Stomach (tissue), 9 donors: ENCODE results near the gene RSAD1. TPM values are rescaled to one million over a fixed set of nuclear protein-coding genes. Genes with fewer than 3 reads are reported as not detected.

Experiments used
- DNase-seq, 2 donors: peaks; one replicate each; pipeline versions ENCODE4 v3.0.0 to v3.0.0-alpha.2; 2013 to 2019
- H3K27ac ChIP-seq, 5 donors: fragments of 200-600 bp in 4 of 5; sonication (generic) in 4 of 5; one replicate each; pipeline ENCODE4 v1.5.1; 2013 to 2019; ENCODE audit warnings: mild to moderate bottlenecking in 1 of 5, moderate library complexity in 1 of 5
- H3K27me3 ChIP-seq, 3 donors: fragments of 200-600 bp; sonication (generic); one replicate each; pipeline ENCODE4 v1.5.1; 2017 to 2019; ENCODE audit warnings: mixed run types in 1 of 3
- H3K36me3 ChIP-seq, 4 donors: fragments of 200-600 bp; sonication (generic); 1 replicate in 3 of 4; 2 replicates in 1 of 4; pipeline ENCODE4 v1.5.1; 2016 to 2019
- H3K4me1 ChIP-seq, 4 donors: fragments of 200-600 bp; sonication (generic); one replicate each; pipeline ENCODE4 v1.5.1; 2016 to 2019
- H3K4me3 ChIP-seq, 4 donors: fragments of 200-600 bp; sonication (generic) in 3 of 4; one replicate each; pipeline ENCODE4 v1.5.1; 2016 to 2019; ENCODE audit warnings: mild to moderate bottlenecking in 1 of 4
- H3K9me3 ChIP-seq, 4 donors: fragments of 200-600 bp; sonication (generic); one replicate each; pipeline ENCODE4 v1.5.1; 2016 to 2019
- EP300 ChIP-seq: sonication (generic); formaldehyde crosslinking; IDR thresholded peaks from one replicate; pipeline ENCODE4 v1.6.1; 2017; ENCODE audit warnings: antibody characterized with exemption
- POLR2A ChIP-seq, 4 donors: fragments of 450-650 bp; IDR thresholded peaks; one replicate each; pipeline ENCODE4 v1.6.1; 2016; ENCODE audit warnings: antibody characterized with exemption in 4 of 4, control low read depth in 2 of 4, mild to moderate bottlenecking in 1 of 4, moderate library complexity in 1 of 4
- POLR2AphosphoS5 ChIP-seq, 3 donors: sonication (generic); formaldehyde crosslinking; IDR thresholded peaks; one replicate each; pipeline ENCODE4 v1.6.1; 2016; ENCODE audit warnings: antibody characterized with exemption in 3 of 3
- WGBS, 5 donors: extraction: QIAGEN DNeasy Blood & Tissue Kit in 3 of 5; methylation state at CpG; one replicate each; pipeline versions ENCODE4 v1.1.5 to v1.1.7; 2013 to 2018; 5-methylcytosine and 5-hydroxymethylcytosine counted together
- intact Hi-C: fragments of 100-400 bp; cut with DNase I; formaldehyde crosslinking; loops from one replicate; pipeline ENCODE4 v1.15.1; 2023; ENCODE audit warnings: low total_unique reads
- polyA plus RNA-seq, 3 donors: library from polyadenylated mRNA; stranded (reverse); fragments of 200-250 nt; gene quantifications; one replicate each; pipeline ENCODE4 v1.2.3, GENCODE V29; 2013
- total RNA-seq, 5 donors: library from RNA; depleted of rRNA; stranded (reverse); fragments of >200 nt; gene quantifications; one replicate each; pipeline versions ENCODE4 v1.1.0 to v1.2.3, GENCODE V29; 2014 to 2016
- TF ChIP-seq, protein P1 (sequence below), 7 experiments: fragments of 450-650 bp in 4 of 7; fragments of 200-600 bp in 3 of 7; sonication (generic) in 3 of 7; IDR thresholded peaks; one replicate each; pipeline ENCODE4 v1.5.1; 2016 to 2019; ENCODE audit warnings: antibody characterized with exemption in 7 of 7, control low read depth in 2 of 7, mild to moderate bottlenecking in 1 of 7
- donor health status: healthy with polysubstance abuse.
- donor health status: Bipolar disorder and iron deficiency.
- donor health status: healthy.

The RSAD1 gene
- total and polyA plus RNA-seq, 8 donors = 18.7 to 54.8 (median 26.3) TPM

DNA sequence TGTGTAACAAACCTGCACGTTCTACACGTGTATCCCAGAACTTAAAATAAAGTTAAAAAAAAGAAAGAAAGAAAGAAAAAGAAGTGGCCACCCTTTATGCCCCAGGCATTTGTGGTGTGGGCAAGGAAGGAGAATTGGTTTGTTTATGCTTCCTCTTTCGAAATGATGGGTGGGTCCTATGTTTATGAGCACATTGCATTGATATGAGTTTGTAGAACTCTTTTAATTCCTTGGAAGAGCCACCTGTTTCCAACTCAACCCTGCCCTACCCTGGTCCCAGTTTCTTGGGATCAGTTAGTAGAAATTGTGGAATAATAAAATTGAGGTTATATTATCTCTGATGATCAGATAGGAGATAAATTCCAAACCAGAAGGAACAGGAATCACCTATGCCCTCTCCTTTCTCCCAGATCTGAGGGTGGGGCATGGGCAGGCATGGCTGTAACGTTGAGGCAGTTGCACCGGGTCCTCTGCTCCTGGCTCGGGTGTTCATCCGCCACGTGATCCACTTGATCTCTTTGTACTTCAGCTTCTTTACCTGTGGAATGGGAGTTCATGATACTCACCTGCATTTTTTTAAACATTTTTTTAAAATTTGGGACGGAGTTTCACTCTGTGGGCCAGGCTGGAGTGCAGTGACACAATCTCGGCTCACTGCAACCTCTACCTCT, 25.9 kb upstream of the RSAD1 start:
- DNase-seq = no peak
- TF ChIP-seq POLR2AphosphoS5 (IDR thresholded peaks at IDR 0.05) (no peak), POLR2A (IDR thresholded peaks at IDR 0.05) (no peak), EP300 (no peak)
- TF ChIP-seq, protein P1, sequence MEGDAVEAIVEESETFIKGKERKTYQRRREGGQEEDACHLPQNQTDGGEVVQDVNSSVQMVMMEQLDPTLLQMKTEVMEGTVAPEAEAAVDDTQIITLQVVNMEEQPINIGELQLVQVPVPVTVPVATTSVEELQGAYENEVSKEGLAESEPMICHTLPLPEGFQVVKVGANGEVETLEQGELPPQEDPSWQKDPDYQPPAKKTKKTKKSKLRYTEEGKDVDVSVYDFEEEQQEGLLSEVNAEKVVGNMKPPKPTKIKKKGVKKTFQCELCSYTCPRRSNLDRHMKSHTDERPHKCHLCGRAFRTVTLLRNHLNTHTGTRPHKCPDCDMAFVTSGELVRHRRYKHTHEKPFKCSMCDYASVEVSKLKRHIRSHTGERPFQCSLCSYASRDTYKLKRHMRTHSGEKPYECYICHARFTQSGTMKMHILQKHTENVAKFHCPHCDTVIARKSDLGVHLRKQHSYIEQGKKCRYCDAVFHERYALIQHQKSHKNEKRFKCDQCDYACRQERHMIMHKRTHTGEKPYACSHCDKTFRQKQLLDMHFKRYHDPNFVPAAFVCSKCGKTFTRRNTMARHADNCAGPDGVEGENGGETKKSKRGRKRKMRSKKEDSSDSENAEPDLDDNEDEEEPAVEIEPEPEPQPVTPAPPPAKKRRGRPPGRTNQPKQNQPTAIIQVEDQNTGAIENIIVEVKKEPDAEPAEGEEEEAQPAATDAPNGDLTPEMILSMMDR (IDR thresholded peaks at IDR 0.05) = no peak
- Histone ChIP-seq H3K36me3 (peaks cover 0 to 12% (median 6%) of the 10 kb centered on the region in 4 donors), H3K27me3 (no peaks in the 10 kb centered on the region), H3K4me1 (peaks cover 12 to 19% (median 13%) of the 10 kb centered on the region in 4 donors), H3K9me3 (no peaks in the 10 kb centered on the region), H3K27ac (peak overlapping the region in 1 of 5 donors; percentile 30), H3K4me3 (no peak overlapping the region)
- intact Hi-C loops = no loop called here
- 75 to 80% (median 78%) methylated on average over 10 of the region's 10 CpGs for WGBS, 5 donors

DNA sequence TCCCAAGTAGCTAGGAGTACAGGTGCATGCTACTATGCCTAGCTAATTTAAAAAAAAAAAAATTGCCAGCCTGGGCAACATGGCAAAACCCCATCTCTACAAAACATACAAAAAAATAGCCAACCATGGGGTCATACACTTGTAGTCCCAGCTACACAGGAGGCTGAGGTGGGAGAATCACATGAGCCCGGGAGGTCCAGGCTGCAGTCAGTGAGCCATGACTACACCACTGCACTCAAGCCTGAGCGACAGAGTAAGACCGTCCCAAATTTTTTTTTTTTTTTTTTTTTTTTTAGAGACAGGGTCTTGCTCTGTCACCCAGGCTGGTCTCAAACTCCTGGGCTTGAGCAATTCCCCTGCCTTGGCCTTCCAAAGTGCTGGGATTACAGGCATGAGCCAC, 24.8 kb upstream of the RSAD1 start:
- no peak for TF ChIP-seq POLR2AphosphoS5 (IDR thresholded peaks at IDR 0.05)
- TF ChIP-seq EP300 = no peak
- TF ChIP-seq, protein P1 (IDR thresholded peaks at IDR 0.05) = no peak
- no peak for TF ChIP-seq POLR2A (IDR thresholded peaks at IDR 0.05)
- Histone ChIP-seq H3K4me3 (no peak overlapping the region), H3K27me3 (no peaks in the 10 kb centered on the region), H3K36me3 (peaks cover 0 to 12% (median 6%) of the 10 kb centered on the region in 4 donors), H3K9me3 (no peaks in the 10 kb centered on the region), H3K4me1 (peaks cover 2 to 14% (median 8%) of the 10 kb centered on the region in 4 donors), H3K27ac (no peak overlapping the region)
- intact Hi-C loops = no loop called here
- WGBS, 5 donors = 90 to 97% (median 94%) methylated on average over 3 of the region's 3 CpGs
- no peak for DNase-seq

DNA sequence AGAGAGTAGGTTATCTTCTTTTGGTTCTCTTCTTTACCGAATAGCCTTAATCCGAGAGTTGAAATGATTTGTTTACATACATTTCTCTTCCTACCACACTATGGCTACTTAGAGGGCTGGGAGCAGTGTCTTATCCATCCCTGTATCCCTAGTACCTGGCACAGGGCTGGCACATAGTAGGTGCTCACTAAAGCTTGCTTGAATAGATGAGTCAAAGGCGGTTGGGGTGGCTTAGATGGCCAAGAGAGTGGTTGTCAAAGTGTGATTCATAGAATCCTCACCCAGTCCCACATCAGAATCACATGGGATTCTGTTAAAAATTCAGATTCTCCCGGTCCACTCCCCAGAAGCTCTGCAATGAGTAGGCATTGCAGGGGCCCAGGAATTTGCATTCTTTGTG, 21.0 kb upstream of the RSAD1 start:
- Histone ChIP-seq H3K27ac (no peak overlapping the region), H3K27me3 (no peaks in the 10 kb centered on the region), H3K36me3 (peaks cover 0 to 29% (median 21%) of the 10 kb centered on the region in 4 donors), H3K4me1 (peaks cover 0 to 5% (median 0%) of the 10 kb centered on the region in 4 donors), H3K4me3 (no peak overlapping the region), H3K9me3 (no peaks in the 10 kb centered on the region)
- no peak for TF ChIP-seq POLR2AphosphoS5 (IDR thresholded peaks at IDR 0.05)
- TF ChIP-seq, protein P1 (IDR thresholded peaks at IDR 0.05) = no peak
- TF ChIP-seq POLR2A (IDR thresholded peaks at IDR 0.05) = no peak
- TF ChIP-seq EP300 = no peak
- intact Hi-C loops = no loop called here
- WGBS, 5 donors = 86 to 99% (median 96%) methylated on average over 4 of the region's 4 CpGs
- DNase-seq = no peak

DNA sequence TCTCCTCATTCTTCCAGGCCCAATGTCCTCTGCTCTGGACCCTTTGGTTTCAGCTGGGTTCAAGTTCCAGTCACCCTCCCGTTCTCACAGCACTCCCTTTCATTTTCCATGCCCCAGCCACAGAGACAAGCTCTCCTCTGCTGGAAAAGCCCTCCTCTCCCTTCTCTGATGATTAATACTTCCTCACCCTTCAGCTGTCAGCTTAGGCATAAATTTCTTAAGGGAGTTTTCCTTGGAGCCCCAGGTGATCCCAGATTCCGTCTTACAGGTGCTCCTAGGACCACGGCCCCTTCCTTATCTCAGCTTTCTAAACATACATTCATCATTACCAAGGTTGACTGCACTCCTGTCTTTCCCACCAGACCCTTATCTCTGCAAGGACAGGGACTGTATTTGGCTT, 20.4 kb upstream of the RSAD1 start:
- H3K9me3 ChIP-seq = no peaks in the 10 kb centered on the region
- H3K36me3 ChIP-seq = peaks cover 0 to 35% (median 28%) of the 10 kb centered on the region in 4 donors
- no peak for TF ChIP-seq POLR2A (IDR thresholded peaks at IDR 0.05)
- no peak overlapping the region for H3K4me3 ChIP-seq
- no peak for DNase-seq
- no peaks in the 10 kb centered on the region for H3K27me3 ChIP-seq
- no peak overlapping the region for H3K27ac ChIP-seq
- intact Hi-C loops = no loop called here
- 52 to 78% (median 62%) methylated on average over 3 of the region's 3 CpGs for WGBS, 5 donors
- H3K4me1 ChIP-seq = no peaks in the 10 kb centered on the region
